GM12872 (cell line): ENCODE results near the gene VAPB.

Source experiments
- CTCF ChIP-seq: IDR thresholded peaks from 3 replicates; pipeline ENCODE4 v1.5.1; 2011; ENCODE audit warnings: low read depth, mild to moderate bottlenecking, low read length, moderate library complexity; ENCODE audit not compliant: insufficient read depth

Gene VAPB

GRCh38 chr20:58434326-58434725 lies 45.3 kb downstream of the VAPB start:
- TF ChIP-seq CTCF = no peak

- TF ChIP-seq CTCF = no peak
Measured at GRCh38 chr20:58435237-58435636, 46.2 kb downstream of the VAPB start.

- TF ChIP-seq CTCF = no peak
Measured at GRCh38 chr20:58436868-58437645, 48.0 kb downstream of the VAPB start.

- TF ChIP-seq CTCF = no peak
Measured at GRCh38 chr20:58438970-58439808, 50.2 kb downstream of the VAPB start.

- no peak for TF ChIP-seq CTCF
Measured at GRCh38 chr20:58440021-58440767, 51.2 kb downstream of the VAPB start.

- TF ChIP-seq CTCF = no peak
Measured at GRCh38 chr20:58441723-58442122, 52.7 kb downstream of the VAPB start.

- no peak for TF ChIP-seq CTCF
Measured at GRCh38 chr20:58444746-58445255, 55.8 kb downstream of the VAPB start.
